Measurements from ENCODE around the gene THAP3. TPM values are rescaled to one million over a fixed set of nuclear protein-coding genes. Genes with fewer than 3 reads are reported as not detected.
A peak's percentile ranks its signal among the peaks of the same experiment; 100 is the strongest.

THAP3 gene
- total and polyA plus RNA-seq, 2 experiments from 2014 or later: 15.1 to 23.8 TPM

DNA sequence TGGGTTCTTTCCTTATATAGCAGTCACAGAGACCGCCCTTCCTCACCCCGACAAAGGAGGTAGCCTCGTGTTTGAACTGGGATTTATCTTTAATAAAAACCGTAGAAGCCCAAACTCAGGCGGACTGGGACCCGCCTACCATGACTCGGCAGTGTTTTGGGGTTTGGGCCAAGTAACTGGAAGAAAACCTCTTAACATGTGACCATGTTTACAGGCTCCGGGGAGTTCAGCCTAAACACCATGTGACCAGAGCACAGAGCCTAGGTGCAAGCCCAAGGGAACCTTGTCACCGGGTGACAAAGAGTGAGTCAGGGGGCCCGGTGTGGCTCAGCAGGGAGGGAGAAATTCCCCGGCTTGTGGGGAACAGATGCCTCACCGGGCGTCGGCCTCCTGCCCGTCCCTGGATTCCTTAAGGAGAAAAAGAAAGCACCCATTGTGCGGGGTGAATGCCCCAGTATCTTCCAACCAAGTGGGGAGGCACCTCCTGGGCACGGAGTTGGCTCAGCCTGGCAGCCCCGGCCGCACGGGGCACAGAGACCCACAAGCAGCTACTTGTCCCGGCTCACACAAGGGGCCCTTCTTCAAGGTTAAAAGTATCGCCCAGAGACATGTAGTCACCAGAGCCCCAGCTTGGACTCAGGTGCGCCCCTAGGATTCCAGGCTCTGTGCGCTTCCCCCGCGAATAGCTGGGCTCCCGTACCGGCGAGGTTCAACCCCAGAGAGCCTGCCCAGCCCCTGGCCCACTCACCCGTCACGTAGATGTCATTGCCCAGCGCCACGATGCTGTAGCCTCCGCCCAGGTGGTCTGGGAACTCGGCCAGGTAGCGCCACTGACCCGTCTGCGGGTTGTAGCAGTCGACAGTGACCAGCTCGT, 23.4 kb upstream of the THAP3 start (continued):
- TF ChIP-seq, protein P1, sequence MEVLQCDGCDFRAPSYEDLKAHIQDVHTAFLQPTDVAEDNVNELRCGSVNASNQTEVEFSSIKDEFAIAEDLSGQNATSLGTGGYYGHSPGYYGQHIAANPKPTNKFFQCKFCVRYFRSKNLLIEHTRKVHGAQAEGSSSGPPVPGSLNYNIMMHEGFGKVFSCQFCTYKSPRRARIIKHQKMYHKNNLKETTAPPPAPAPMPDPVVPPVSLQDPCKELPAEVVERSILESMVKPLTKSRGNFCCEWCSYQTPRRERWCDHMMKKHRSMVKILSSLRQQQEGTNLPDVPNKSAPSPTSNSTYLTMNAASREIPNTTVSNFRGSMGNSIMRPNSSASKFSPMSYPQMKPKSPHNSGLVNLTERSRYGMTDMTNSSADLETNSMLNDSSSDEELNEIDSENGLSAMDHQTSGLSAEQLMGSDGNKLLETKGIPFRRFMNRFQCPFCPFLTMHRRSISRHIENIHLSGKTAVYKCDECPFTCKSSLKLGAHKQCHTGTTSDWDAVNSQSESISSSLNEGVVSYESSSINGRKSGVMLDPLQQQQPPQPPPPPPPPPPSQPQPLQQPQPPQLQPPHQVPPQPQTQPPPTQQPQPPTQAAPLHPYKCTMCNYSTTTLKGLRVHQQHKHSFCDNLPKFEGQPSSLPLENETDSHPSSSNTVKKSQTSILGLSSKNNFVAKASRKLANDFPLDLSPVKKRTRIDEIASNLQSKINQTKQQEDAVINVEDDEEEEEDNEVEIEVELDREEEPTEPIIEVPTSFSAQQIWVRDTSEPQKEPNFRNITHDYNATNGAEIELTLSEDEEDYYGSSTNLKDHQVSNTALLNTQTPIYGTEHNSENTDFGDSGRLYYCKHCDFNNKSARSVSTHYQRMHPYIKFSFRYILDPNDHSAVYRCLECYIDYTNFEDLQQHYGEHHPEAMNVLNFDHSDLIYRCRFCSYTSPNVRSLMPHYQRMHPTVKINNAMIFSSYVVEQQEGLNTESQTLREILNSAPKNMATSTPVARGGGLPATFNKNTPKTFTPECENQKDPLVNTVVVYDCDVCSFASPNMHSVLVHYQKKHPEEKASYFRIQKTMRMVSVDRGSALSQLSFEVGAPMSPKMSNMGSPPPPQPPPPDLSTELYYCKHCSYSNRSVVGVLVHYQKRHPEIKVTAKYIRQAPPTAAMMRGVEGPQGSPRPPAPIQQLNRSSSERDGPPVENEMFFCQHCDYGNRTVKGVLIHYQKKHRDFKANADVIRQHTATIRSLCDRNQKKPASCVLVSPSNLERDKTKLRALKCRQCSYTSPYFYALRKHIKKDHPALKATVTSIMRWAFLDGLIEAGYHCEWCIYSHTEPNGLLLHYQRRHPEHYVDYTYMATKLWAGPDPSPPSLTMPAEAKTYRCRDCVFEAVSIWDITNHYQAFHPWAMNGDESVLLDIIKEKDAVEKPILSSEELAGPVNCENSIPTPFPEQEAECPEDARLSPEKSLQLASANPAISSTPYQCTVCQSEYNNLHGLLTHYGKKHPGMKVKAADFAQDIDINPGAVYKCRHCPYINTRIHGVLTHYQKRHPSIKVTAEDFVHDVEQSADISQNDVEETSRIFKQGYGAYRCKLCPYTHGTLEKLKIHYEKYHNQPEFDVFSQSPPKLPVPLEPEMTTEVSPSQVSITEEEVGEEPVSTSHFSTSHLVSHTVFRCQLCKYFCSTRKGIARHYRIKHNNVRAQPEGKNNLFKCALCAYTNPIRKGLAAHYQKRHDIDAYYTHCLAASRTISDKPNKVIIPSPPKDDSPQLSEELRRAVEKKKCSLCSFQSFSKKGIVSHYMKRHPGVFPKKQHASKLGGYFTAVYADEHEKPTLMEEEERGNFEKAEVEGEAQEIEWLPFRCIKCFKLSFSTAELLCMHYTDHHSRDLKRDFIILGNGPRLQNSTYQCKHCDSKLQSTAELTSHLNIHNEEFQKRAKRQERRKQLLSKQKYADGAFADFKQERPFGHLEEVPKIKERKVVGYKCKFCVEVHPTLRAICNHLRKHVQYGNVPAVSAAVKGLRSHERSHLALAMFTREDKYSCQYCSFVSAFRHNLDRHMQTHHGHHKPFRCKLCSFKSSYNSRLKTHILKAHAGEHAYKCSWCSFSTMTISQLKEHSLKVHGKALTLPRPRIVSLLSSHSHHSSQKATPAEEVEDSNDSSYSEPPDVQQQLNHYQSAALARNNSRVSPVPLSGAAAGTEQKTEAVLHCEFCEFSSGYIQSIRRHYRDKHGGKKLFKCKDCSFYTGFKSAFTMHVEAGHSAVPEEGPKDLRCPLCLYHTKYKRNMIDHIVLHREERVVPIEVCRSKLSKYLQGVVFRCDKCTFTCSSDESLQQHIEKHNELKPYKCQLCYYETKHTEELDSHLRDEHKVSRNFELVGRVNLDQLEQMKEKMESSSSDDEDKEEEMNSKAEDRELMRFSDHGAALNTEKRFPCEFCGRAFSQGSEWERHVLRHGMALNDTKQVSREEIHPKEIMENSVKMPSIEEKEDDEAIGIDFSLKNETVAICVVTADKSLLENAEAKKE (CRISPR knock-in tag; IDR thresholded peaks at IDR 0.05): no peak
- no peak for TF ChIP-seq POLR2AphosphoS5 (IDR thresholded peaks at IDR 0.05; ENCODE audit: low read depth)
- TF ChIP-seq, protein P2, sequence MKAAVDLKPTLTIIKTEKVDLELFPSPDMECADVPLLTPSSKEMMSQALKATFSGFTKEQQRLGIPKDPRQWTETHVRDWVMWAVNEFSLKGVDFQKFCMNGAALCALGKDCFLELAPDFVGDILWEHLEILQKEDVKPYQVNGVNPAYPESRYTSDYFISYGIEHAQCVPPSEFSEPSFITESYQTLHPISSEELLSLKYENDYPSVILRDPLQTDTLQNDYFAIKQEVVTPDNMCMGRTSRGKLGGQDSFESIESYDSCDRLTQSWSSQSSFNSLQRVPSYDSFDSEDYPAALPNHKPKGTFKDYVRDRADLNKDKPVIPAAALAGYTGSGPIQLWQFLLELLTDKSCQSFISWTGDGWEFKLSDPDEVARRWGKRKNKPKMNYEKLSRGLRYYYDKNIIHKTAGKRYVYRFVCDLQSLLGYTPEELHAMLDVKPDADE (IDR thresholded peaks at IDR 0.05): no peak
- TF ChIP-seq STAT1 (IDR thresholded peaks at IDR 0.05; ENCODE audit: unreplicated experiment): no peak

DNA sequence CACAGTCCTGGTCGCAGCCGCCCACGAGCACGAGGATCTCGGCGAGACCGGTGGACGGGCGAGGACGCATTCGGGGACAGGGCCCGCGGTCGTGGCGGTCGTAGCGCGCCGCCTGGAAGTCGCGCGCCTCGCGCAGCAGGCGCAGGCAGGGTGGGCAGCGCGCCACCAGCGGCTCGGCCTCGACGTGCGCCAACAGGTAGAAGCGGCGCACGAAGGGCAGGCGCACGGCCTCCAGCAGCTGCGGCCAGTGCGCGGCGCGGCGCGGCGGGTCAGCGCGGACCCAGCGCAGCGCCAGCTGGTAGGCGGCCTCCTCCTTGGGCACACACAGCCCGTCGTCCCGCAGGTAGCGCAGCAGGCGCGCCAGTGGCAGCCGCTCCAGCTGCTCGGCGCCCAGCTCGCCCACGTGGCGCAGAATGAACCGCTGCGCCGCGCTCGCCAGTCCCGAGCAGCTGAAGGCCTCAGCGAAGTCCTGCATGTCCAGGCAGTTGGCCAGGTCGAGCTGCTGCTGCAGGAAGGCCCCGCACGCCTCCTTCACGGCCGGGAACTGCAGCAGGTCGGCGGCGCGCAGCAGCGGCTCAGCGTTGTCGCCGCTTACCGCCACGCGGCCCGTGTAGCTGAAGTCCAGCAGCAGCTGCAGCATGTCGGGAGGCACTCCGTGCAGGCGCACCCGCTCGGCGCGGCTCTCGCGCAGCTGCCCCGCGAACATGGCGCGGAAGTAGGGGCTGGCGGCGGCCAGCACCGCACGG, 22.6 kb upstream of the THAP3 start:
- DNase-seq (ENCODE audit: low spot score): peak; percentile 55
- no peaks in the 10 kb centered on the region for H3K9me3 Mint-ChIP-seq
- Histone ChIP-seq H3K36me3 (ENCODE audit: insufficient read depth) (no peaks in the 10 kb centered on the region; the same call in 1 of the 2 replicates), H3K27me3 (ENCODE audit: insufficient read depth) (peaks cover 5% of the 10 kb centered on the region; the same call in 1 of the 2 replicates), H4K20me1 (replicated peaks; ENCODE audit: insufficient read depth) (peaks cover 27% of the 10 kb centered on the region), H3F3A (replicated peaks; ENCODE audit: low read depth) (peaks cover 10% of the 10 kb centered on the region; the same call in 1 of the 2 replicates), H3K9me2 (ENCODE audit: insufficient read depth) (no peaks in the 10 kb centered on the region), H3K4me2 (peak overlapping the region; percentile 81), H3K4me3 (peak overlapping the region; percentile 98), H3K4me1 (ENCODE audit: insufficient read depth) (peaks cover 9% of the 10 kb centered on the region), H3K79me2 (replicated peaks; ENCODE audit: insufficient read depth) (peaks cover 48% of the 10 kb centered on the region), H2AFZ (no peak overlapping the region), H3K27ac (ENCODE audit: low read depth) (no peak overlapping the region)
- peaks cover 34% of the 10 kb centered on the region; the same call in 2 of the 3 replicates for H3K36me3 Mint-ChIP-seq (ENCODE audit: low read depth)
- ATAC-seq: peak; percentile 33
- H3K4me3 Mint-ChIP-seq: peak overlapping the region; percentile 91
- no peak overlapping the region for H3K27ac Mint-ChIP-seq
- peaks cover 20% of the 10 kb centered on the region for H3K4me1 Mint-ChIP-seq
- H3K27me3 Mint-ChIP-seq (ENCODE audit: insufficient read depth, low read depth, poor library complexity): peaks cover 20% of the 10 kb centered on the region
- TF ChIP-seq, protein P1 (CRISPR knock-in tag; IDR thresholded peaks at IDR 0.05): no peak
- TF ChIP-seq JUNB (IDR thresholded peaks at IDR 0.05; ENCODE audit: unreplicated experiment) (no peak), STAT1 (IDR thresholded peaks at IDR 0.05; ENCODE audit: unreplicated experiment) (no peak)

Measured in GM23338 (cell line).